ENCODE results near the gene MOSMO. TPM values are rescaled to one million over a fixed set of nuclear protein-coding genes. Genes with fewer than 3 reads are reported as not detected.

MOSMO gene
- total and polyA plus RNA-seq, 2 donors (not counting 1 experiment from before 2014, with no cell fraction given) = 13.0 to 20.2 TPM

- no peak for TF ChIP-seq CTCF (IDR thresholded peaks at IDR 0.05)
- TF ChIP-seq EZH2 (IDR thresholded peaks at IDR 0.05; ENCODE audit: borderline replicate concordance, insufficient read depth, low read depth, low read length, poor library complexity, severe bottlenecking) = no peak
These were observed 20.4 kb upstream of the MOSMO start for GRCh38 chr16:21987498-21987897.

GRCh38 chr16:21989133-21989532 lies 18.8 kb upstream of the MOSMO start:
- H3K9ac ChIP-seq (ENCODE audit: low read length) = no peak overlapping the region
- H2AFZ ChIP-seq (ENCODE audit: insufficient read depth, low read depth, low read length, poor library complexity, severe bottlenecking) = no peak overlapping the region
- no peaks in the 10 kb centered on the region for H3K27me3 ChIP-seq (replicated peaks in 1 of 4; ENCODE audit: control extremely low read depth in 1 of 4, control insufficient read depth in 3 of 4, insufficient read depth in 4 of 4, low read length in 3 of 4)
- intact Hi-C loops (cut with micrococcal nuclease) = no loop called here
- Mint-ChIP-seq H3K4me3 (no peak overlapping the region), H3K27ac (no peak overlapping the region), H3K4me1 (no peaks in the 10 kb centered on the region), H3K27me3 (no peaks in the 10 kb centered on the region), H3K9me3 (ENCODE audit: insufficient read depth) (no peaks in the 10 kb centered on the region)
- peaks cover 0 to 8% of the 10 kb centered on the region in 2 experiments for H3K36me3 ChIP-seq (replicated peaks in 1 of 2; ENCODE audit: control extremely low read depth in 1 of 2, control insufficient read depth in 1 of 2, extremely low read depth in 1 of 2, insufficient read depth in 2 of 2, low read length in 1 of 2)
- POLR2A ChIA-PET = interaction anchor here (0.7 kb wide), 2 partner anchors 200 to 253 kb away, joined by 4 to 8 read pairs; no protein-coding TSS in a partner anchor
- H3K9me3 ChIP-seq (ENCODE audit: control extremely low read depth in 1 of 3, control insufficient read depth in 2 of 3, insufficient read depth in 1 of 3, low read length in 2 of 3) = no peaks in the 10 kb centered on the region
- H3K4me3 ChIP-seq (ENCODE audit: control extremely low read depth in 1 of 5, extremely low read depth in 1 of 5, insufficient read depth in 1 of 5, low read depth in 2 of 5, low read length in 4 of 5) = no peak overlapping the region
- H3K4me1 ChIP-seq (ENCODE audit: control insufficient read depth in 2 of 2, insufficient read depth in 2 of 2, low read length in 2 of 2) = no peaks in the 10 kb centered on the region
- no peaks in the 10 kb centered on the region for H4K20me1 ChIP-seq (ENCODE audit: control insufficient read depth, insufficient read depth, low read length, poor library complexity, severe bottlenecking)
- DNase-seq (no peak), ATAC-seq (ENCODE audit: low read depth) (no peak)
- WGBS (ENCODE audit: insufficient coverage) = 100% methylated on average over 2 of the region's 5 CpGs
- TF ChIP-seq EZH2 (IDR thresholded peaks at IDR 0.05; ENCODE audit: borderline replicate concordance, insufficient read depth, low read depth, low read length, poor library complexity, severe bottlenecking) (no peak), CTCF (IDR thresholded peaks at IDR 0.05) (no peak)
- H3K27ac ChIP-seq (ENCODE audit: low read length in 2 of 2) = no peak overlapping the region
- H3K79me2 ChIP-seq (ENCODE audit: control insufficient read depth, insufficient read depth, low read length) = no peaks in the 10 kb centered on the region
- H3K4me2 ChIP-seq (replicated peaks; ENCODE audit: low read depth, low read length, poor library complexity, severe bottlenecking) = no peak overlapping the region
- CTCF ChIA-PET = interaction anchor here (0.7 to 2.5 kb wide), 3 partner anchors 13 to 353 kb away, joined by 3 to 14 read pairs (median 10); no protein-coding TSS in a partner anchor

More at GRCh38 chr16:21987498-21987897, 20.4 kb upstream of the MOSMO start:
- Mint-ChIP-seq H3K4me3 (no peak overlapping the region), H3K27ac (no peak overlapping the region), H3K27me3 (no peaks in the 10 kb centered on the region), H3K4me1 (no peaks in the 10 kb centered on the region), H3K9me3 (ENCODE audit: insufficient read depth) (no peaks in the 10 kb centered on the region)
- Histone ChIP-seq H4K20me1 (ENCODE audit: control insufficient read depth, insufficient read depth, low read length, poor library complexity, severe bottlenecking) (no peaks in the 10 kb centered on the region), H3K4me1 (ENCODE audit: control insufficient read depth in 2 of 2, insufficient read depth in 2 of 2, low read length in 2 of 2) (no peaks in the 10 kb centered on the region), H3K9ac (ENCODE audit: low read length) (no peak overlapping the region), H3K79me2 (ENCODE audit: control insufficient read depth, insufficient read depth, low read length) (no peaks in the 10 kb centered on the region), H3K4me3 (ENCODE audit: control extremely low read depth in 1 of 5, extremely low read depth in 1 of 5, insufficient read depth in 1 of 5, low read depth in 2 of 5, low read length in 4 of 5) (no peak overlapping the region), H3K4me2 (replicated peaks; ENCODE audit: low read depth, low read length, poor library complexity, severe bottlenecking) (no peak overlapping the region), H3K27me3 (replicated peaks in 1 of 4; ENCODE audit: control extremely low read depth in 1 of 4, control insufficient read depth in 3 of 4, insufficient read depth in 4 of 4, low read length in 3 of 4) (no peaks in the 10 kb centered on the region), H3K9me3 (ENCODE audit: control extremely low read depth in 1 of 3, control insufficient read depth in 2 of 3, insufficient read depth in 1 of 3, low read length in 2 of 3) (no peaks in the 10 kb centered on the region), H3K27ac (ENCODE audit: low read length in 2 of 2) (no peak overlapping the region), H3K36me3 (replicated peaks in 1 of 2; ENCODE audit: control extremely low read depth in 1 of 2, control insufficient read depth in 1 of 2, extremely low read depth in 1 of 2, insufficient read depth in 2 of 2, low read length in 1 of 2) (peaks cover 0 to 23% of the 10 kb centered on the region in 2 experiments), H2AFZ (ENCODE audit: insufficient read depth, low read depth, low read length, poor library complexity, severe bottlenecking) (no peak overlapping the region)
- POLR2A ChIA-PET = no interaction called here
- DNase-seq (no peak), ATAC-seq (ENCODE audit: low read depth) (no peak)
- intact Hi-C loops (cut with micrococcal nuclease) = no loop called here
- CTCF ChIA-PET = interaction anchor here (0.6 to 1.1 kb wide), 2 partner anchors 90 to 92 kb away, joined by 4 to 5 read pairs; no protein-coding TSS in a partner anchor
- WGBS (ENCODE audit: insufficient coverage) = 100% methylated on average over 2 of the region's 2 CpGs
